Measurements from ENCODE around the gene TGM1. TPM values are rescaled to one million over a fixed set of nuclear protein-coding genes. Genes with fewer than 3 reads are reported as not detected.

Gene TGM1
- total RNA-seq, 1 experiment from 2014 or later, result 1.3 TPM

- H3K36me3 ChIP-seq (ENCODE audit: insufficient read depth, low read length), result peaks cover 16% of the 10 kb centered on the region; the same call in 1 of the 2 replicates
- peaks cover 9% of the 10 kb centered on the region; the same call in 1 of the 2 replicates for H4K20me1 ChIP-seq (ENCODE audit: insufficient read depth, low read depth, low read length)
- no peak overlapping the region for H3K4me2 ChIP-seq (ENCODE audit: low read depth, low read length, poor library complexity, severe bottlenecking)
- H3K9me2 ChIP-seq (replicated peaks; ENCODE audit: insufficient read depth, low read length), result no peaks in the 10 kb centered on the region
- H2AFZ ChIP-seq (ENCODE audit: low read length), result no peak overlapping the region
- DNase-seq, result peak; percentile 93
- H3K9me3 ChIP-seq (ENCODE audit: low read length), result no peaks in the 10 kb centered on the region
- H3K27me3 ChIP-seq (ENCODE audit: low read length), result no peaks in the 10 kb centered on the region
- peaks cover 31% of the 10 kb centered on the region for H3K79me2 ChIP-seq (ENCODE audit: low read length)
- H3K9ac ChIP-seq (ENCODE audit: low read length), result no peak overlapping the region
- H3K4me1 ChIP-seq (ENCODE audit: low read length), result peaks cover 33% of the 10 kb centered on the region
- H3K4me3 ChIP-seq (ENCODE audit: low read length), result no peak overlapping the region
- H3K27ac ChIP-seq (ENCODE audit: low read length), result no peak overlapping the region
Observed at GRCh38 chr14:24296341-24297157, 33.6 kb upstream of the TGM1 start.

DNA sequence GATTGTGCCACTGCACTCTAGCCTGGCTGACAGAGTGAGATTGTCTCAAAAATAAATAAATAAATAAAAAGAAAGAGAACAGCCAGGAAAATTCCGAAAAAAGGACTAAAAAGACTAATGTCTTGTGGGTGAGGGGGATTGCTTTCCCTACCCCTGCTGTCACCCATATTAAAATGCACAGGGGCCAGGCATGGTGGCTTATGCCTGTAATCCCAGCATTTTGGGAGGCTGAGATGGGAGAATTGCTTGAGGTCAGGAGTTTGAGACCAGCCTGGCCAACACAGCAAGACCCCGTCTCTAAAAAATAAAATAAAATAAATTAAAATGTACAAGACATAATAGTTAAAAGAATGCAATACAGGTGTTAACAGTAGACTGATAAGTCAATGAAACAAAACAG is 30.5 kb upstream of the TGM1 start:
- H3K9me2 ChIP-seq (replicated peaks; ENCODE audit: insufficient read depth, low read length), result no peaks in the 10 kb centered on the region
- DNase-seq, result no peak
- peaks cover 9% of the 10 kb centered on the region for H3K79me2 ChIP-seq (ENCODE audit: low read length)
- H3K9ac ChIP-seq (ENCODE audit: low read length), result no peak overlapping the region
- peaks cover 25% of the 10 kb centered on the region; the same call in 1 of the 2 replicates for H3K36me3 ChIP-seq (ENCODE audit: insufficient read depth, low read length)
- H3K9me3 ChIP-seq (ENCODE audit: low read length), result no peaks in the 10 kb centered on the region
- no peaks in the 10 kb centered on the region for H3K27me3 ChIP-seq (ENCODE audit: low read length)
- no peak overlapping the region for H3K4me2 ChIP-seq (ENCODE audit: low read depth, low read length, poor library complexity, severe bottlenecking)
- H3K4me3 ChIP-seq (ENCODE audit: low read length), result no peak overlapping the region
- H4K20me1 ChIP-seq (ENCODE audit: insufficient read depth, low read depth, low read length), result no peaks in the 10 kb centered on the region
- no peak overlapping the region for H2AFZ ChIP-seq (ENCODE audit: low read length)
- H3K27ac ChIP-seq (ENCODE audit: low read length), result no peak overlapping the region
- peaks cover 14% of the 10 kb centered on the region for H3K4me1 ChIP-seq (ENCODE audit: low read length)

- Histone ChIP-seq H3K9ac (ENCODE audit: low read length) (no peak overlapping the region), H3K9me2 (replicated peaks; ENCODE audit: insufficient read depth, low read length) (no peaks in the 10 kb centered on the region), H3K27me3 (ENCODE audit: low read length) (no peaks in the 10 kb centered on the region), H3K36me3 (ENCODE audit: insufficient read depth, low read length) (peaks cover 25% of the 10 kb centered on the region; the same call in 1 of the 2 replicates), H3K4me1 (ENCODE audit: low read length) (peaks cover 3% of the 10 kb centered on the region), H2AFZ (ENCODE audit: low read length) (no peak overlapping the region), H4K20me1 (ENCODE audit: insufficient read depth, low read depth, low read length) (no peaks in the 10 kb centered on the region), H3K79me2 (ENCODE audit: low read length) (peaks cover 11% of the 10 kb centered on the region; the same call in 1 of the 2 replicates), H3K4me3 (ENCODE audit: low read length) (no peak overlapping the region), H3K4me2 (ENCODE audit: low read depth, low read length, poor library complexity, severe bottlenecking) (no peak overlapping the region), H3K27ac (ENCODE audit: low read length) (no peak overlapping the region), H3K9me3 (ENCODE audit: low read length) (no peaks in the 10 kb centered on the region)
- DNase-seq, result no peak
Observed at GRCh38 chr14:24292118-24292807, 29.3 kb upstream of the TGM1 start.

- no peak overlapping the region for H3K27ac ChIP-seq (ENCODE audit: low read length)
- no peak overlapping the region for H3K9ac ChIP-seq (ENCODE audit: low read length)
- no peak overlapping the region for H3K4me2 ChIP-seq (ENCODE audit: low read depth, low read length, poor library complexity, severe bottlenecking)
- peaks cover 25% of the 10 kb centered on the region; the same call in 1 of the 2 replicates for H3K36me3 ChIP-seq (ENCODE audit: insufficient read depth, low read length)
- no peaks in the 10 kb centered on the region for H4K20me1 ChIP-seq (ENCODE audit: insufficient read depth, low read depth, low read length)
- no peaks in the 10 kb centered on the region for H3K4me1 ChIP-seq (ENCODE audit: low read length)
- H3K4me3 ChIP-seq (ENCODE audit: low read length), result no peak overlapping the region
- H3K9me2 ChIP-seq (replicated peaks; ENCODE audit: insufficient read depth, low read length), result no peaks in the 10 kb centered on the region
- H2AFZ ChIP-seq (ENCODE audit: low read length), result no peak overlapping the region
- H3K27me3 ChIP-seq (ENCODE audit: low read length), result no peaks in the 10 kb centered on the region
- peaks cover 11% of the 10 kb centered on the region; the same call in 1 of the 2 replicates for H3K79me2 ChIP-seq (ENCODE audit: low read length)
- DNase-seq, result no peak
- no peaks in the 10 kb centered on the region for H3K9me3 ChIP-seq (ENCODE audit: low read length)
Observed at GRCh38 chr14:24291446-24292117, 28.6 kb upstream of the TGM1 start.

- H3K4me3 ChIP-seq (ENCODE audit: low read length), result no peak overlapping the region
- no peaks in the 10 kb centered on the region for H3K27me3 ChIP-seq (ENCODE audit: low read length)
- peaks cover 11% of the 10 kb centered on the region; the same call in 1 of the 2 replicates for H3K79me2 ChIP-seq (ENCODE audit: low read length)
- H4K20me1 ChIP-seq (ENCODE audit: insufficient read depth, low read depth, low read length), result no peaks in the 10 kb centered on the region
- no peaks in the 10 kb centered on the region for H3K4me1 ChIP-seq (ENCODE audit: low read length)
- H3K9me2 ChIP-seq (replicated peaks; ENCODE audit: insufficient read depth, low read length), result no peaks in the 10 kb centered on the region
- H3K9ac ChIP-seq (ENCODE audit: low read length), result no peak overlapping the region
- no peak overlapping the region for H3K27ac ChIP-seq (ENCODE audit: low read length)
- no peak overlapping the region for H2AFZ ChIP-seq (ENCODE audit: low read length)
- peaks cover 19% of the 10 kb centered on the region; the same call in 1 of the 2 replicates for H3K36me3 ChIP-seq (ENCODE audit: insufficient read depth, low read length)
- no peaks in the 10 kb centered on the region for H3K9me3 ChIP-seq (ENCODE audit: low read length)
- no peak for DNase-seq
- H3K4me2 ChIP-seq (ENCODE audit: low read depth, low read length, poor library complexity, severe bottlenecking), result no peak overlapping the region
Observed at GRCh38 chr14:24290746-24291145, 27.8 kb upstream of the TGM1 start.

DNA sequence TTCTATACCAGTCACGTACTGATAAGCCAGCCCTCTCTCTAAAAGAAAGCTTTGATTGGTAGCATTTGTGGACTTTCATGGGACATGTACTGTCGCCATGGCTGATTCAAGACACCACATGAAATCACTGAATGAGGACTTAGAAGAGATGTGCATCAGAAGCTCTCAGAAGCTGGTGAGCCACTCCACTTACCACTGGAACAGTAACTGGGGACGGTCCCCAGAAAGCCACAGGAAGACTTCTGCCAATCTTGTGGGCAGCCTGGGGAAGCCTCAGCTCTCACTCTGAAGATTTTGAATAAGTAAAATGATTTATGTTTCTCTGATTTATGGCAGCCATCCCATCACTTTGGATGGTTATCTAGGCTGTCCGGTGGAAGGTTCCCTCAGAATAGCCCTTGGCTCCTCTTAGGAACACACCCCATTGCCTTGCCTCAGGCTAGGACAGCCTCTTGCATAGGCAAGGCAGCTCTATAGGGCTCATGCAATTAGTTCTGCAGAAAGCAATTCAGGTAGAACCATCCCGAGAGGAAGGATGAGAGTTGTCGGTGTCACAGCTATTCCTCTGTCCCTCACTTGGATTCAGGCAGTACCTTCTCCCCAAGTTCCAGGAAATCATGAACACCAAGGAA is 26.8 kb upstream of the TGM1 start:
- Histone ChIP-seq H3K27ac (ENCODE audit: low read length) (no peak overlapping the region), H3K4me1 (ENCODE audit: low read length) (no peaks in the 10 kb centered on the region), H3K9me2 (replicated peaks; ENCODE audit: insufficient read depth, low read length) (no peaks in the 10 kb centered on the region), H3K9ac (ENCODE audit: low read length) (no peak overlapping the region), H3K4me2 (ENCODE audit: low read depth, low read length, poor library complexity, severe bottlenecking) (no peak overlapping the region), H3K27me3 (ENCODE audit: low read length) (no peaks in the 10 kb centered on the region), H2AFZ (ENCODE audit: low read length) (no peak overlapping the region), H4K20me1 (ENCODE audit: insufficient read depth, low read depth, low read length) (no peaks in the 10 kb centered on the region), H3K4me3 (ENCODE audit: low read length) (no peak overlapping the region), H3K79me2 (ENCODE audit: low read length) (peaks cover 11% of the 10 kb centered on the region; the same call in 1 of the 2 replicates), H3K36me3 (ENCODE audit: insufficient read depth, low read length) (peaks cover 12% of the 10 kb centered on the region; the same call in 1 of the 2 replicates), H3K9me3 (ENCODE audit: low read length) (no peaks in the 10 kb centered on the region)
- DNase-seq, result no peak

- peaks cover 14% of the 10 kb centered on the region; the same call in 1 of the 2 replicates for H3K79me2 ChIP-seq (ENCODE audit: low read length)
Observed at GRCh38 chr14:24286996-24287395, 24.0 kb upstream of the TGM1 start.

More at GRCh38 chr14:24286996-24287395, 24.0 kb upstream of the TGM1 start:
- Histone ChIP-seq H3K9ac (ENCODE audit: low read length) (no peak overlapping the region), H3K27ac (ENCODE audit: low read length) (no peak overlapping the region), H2AFZ (ENCODE audit: low read length) (no peak overlapping the region), H4K20me1 (ENCODE audit: insufficient read depth, low read depth, low read length) (no peaks in the 10 kb centered on the region), H3K4me1 (ENCODE audit: low read length) (no peaks in the 10 kb centered on the region), H3K36me3 (ENCODE audit: insufficient read depth, low read length) (peaks cover 12% of the 10 kb centered on the region; the same call in 1 of the 2 replicates), H3K4me2 (ENCODE audit: low read depth, low read length, poor library complexity, severe bottlenecking) (no peak overlapping the region), H3K4me3 (ENCODE audit: low read length) (no peak overlapping the region), H3K9me2 (replicated peaks; ENCODE audit: insufficient read depth, low read length) (no peaks in the 10 kb centered on the region), H3K27me3 (ENCODE audit: low read length) (no peaks in the 10 kb centered on the region), H3K9me3 (ENCODE audit: low read length) (no peaks in the 10 kb centered on the region)
- DNase-seq, result no peak
